Memory B cell (primary cell): ENCODE data around the gene KIF16B.
A peak's percentile ranks its signal among the peaks of the same experiment; 100 is the strongest.

Source experiments
- ATAC-seq: fragments of 150-1000 bp; cut with Tn5 transposase; 2 replicates; pipeline ENCODE4 v1.10.0; 2021; ENCODE audit warnings: low read depth, mild to moderate bottlenecking, moderate library complexity
- DNase-seq, 2 donors: peaks; one replicate each; pipeline ENCODE4 v3.0.0; 2022; ENCODE audit warnings: low spot score in 2 of 2
- H3K27ac Mint-ChIP-seq: one replicate; pipeline ENCODE4 v1.8.0; 2022; ENCODE audit warnings: mild to moderate bottlenecking, moderate library complexity, mixed read lengths
- H3K27me3 Mint-ChIP-seq: one replicate; pipeline ENCODE4 v1.8.0; 2022; ENCODE audit warnings: mixed read lengths
- H3K36me3 Mint-ChIP-seq: one replicate; pipeline ENCODE4 v1.8.0; 2022; ENCODE audit warnings: mild to moderate bottlenecking, mixed read lengths
- H3K4me1 Mint-ChIP-seq: one replicate; pipeline ENCODE4 v1.8.0; 2022; ENCODE audit warnings: mixed read lengths
- H3K4me3 Mint-ChIP-seq: one replicate; pipeline ENCODE4 v1.8.0; 2022; ENCODE audit warnings: mild to moderate bottlenecking, moderate library complexity, mixed read lengths
- H3K9me3 Mint-ChIP-seq: one replicate; pipeline ENCODE4 v1.8.0; 2022; ENCODE audit warnings: mixed read lengths

The KIF16B gene

DNA sequence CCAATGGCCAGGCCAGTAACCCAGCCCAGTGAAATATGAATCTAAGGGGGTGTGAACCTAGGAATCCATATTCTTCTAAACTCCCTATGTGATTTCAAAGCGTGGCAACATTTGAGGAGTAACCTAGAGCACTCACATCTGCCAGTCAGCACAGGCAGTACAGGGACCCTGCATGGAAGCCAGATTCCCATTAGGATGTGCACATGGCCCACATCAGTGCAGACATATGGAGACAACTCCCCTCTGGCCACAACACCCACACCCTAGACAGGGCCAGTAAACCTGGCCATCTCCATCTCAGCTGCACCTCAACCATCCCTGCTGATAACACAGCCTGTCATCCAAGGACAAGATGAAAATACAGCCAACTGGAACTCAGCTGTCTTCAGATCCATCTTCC, 56.5 kb downstream of the KIF16B start:
- no peak overlapping the region for H3K27ac Mint-ChIP-seq
- no peak for DNase-seq
- no peaks in the 10 kb centered on the region for H3K9me3 Mint-ChIP-seq
- H3K4me3 Mint-ChIP-seq = no peak overlapping the region
- peaks cover 16% of the 10 kb centered on the region for H3K36me3 Mint-ChIP-seq
- ATAC-seq = no peak
- H3K27me3 Mint-ChIP-seq = no peaks in the 10 kb centered on the region
- H3K4me1 Mint-ChIP-seq = peaks cover 9% of the 10 kb centered on the region

DNA sequence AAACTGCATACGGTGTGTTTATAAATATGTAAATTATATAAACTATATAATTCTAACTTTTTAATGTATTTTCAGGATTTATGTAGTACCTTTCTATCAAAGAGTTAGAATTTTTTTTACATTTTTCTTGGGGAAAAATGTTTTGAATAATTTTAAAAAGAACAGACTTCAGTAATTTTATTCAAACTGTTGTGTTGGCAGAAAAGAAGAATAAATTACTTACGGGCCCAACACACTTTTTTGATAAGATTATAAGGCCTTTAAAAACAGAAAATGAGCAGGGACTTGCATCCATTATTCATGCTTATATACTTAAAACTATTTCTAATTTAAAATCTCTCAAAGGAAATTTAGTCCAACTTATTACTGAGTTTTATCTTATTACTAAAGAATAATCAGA, 58.2 kb downstream of the KIF16B start:
- Mint-ChIP-seq H3K27me3 (no peaks in the 10 kb centered on the region), H3K4me3 (no peak overlapping the region), H3K36me3 (peaks cover 19% of the 10 kb centered on the region), H3K27ac (no peak overlapping the region), H3K9me3 (no peaks in the 10 kb centered on the region), H3K4me1 (peaks cover 7% of the 10 kb centered on the region)
- DNase-seq = no peak
- ATAC-seq = no peak

DNA sequence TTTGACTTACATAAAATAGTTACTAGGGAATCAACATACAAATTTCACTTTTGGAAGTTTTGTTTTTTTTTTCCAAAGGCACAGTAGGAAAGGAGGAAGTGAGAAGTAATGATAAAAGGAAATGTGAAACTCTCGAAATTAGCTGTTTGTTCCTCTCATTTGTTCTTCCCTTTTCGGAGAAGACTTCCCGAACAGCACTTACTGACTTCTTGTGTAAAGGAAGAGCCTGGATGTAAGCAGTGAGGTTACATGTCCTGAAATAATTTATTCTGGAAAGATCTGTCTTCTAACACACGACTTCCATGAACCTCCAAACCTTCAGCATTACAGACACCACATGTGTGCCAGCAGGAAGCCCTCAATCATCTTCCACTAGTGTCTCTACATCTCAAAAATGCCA, 59.1 kb downstream of the KIF16B start:
- no peaks in the 10 kb centered on the region for H3K9me3 Mint-ChIP-seq
- DNase-seq (no peak), ATAC-seq (no peak)
- peaks cover 7% of the 10 kb centered on the region for H3K4me1 Mint-ChIP-seq
- peaks cover 21% of the 10 kb centered on the region for H3K36me3 Mint-ChIP-seq
- H3K27me3 Mint-ChIP-seq = no peaks in the 10 kb centered on the region
- H3K4me3 Mint-ChIP-seq = no peak overlapping the region
- peak overlapping the region; percentile 24 for H3K27ac Mint-ChIP-seq

DNA sequence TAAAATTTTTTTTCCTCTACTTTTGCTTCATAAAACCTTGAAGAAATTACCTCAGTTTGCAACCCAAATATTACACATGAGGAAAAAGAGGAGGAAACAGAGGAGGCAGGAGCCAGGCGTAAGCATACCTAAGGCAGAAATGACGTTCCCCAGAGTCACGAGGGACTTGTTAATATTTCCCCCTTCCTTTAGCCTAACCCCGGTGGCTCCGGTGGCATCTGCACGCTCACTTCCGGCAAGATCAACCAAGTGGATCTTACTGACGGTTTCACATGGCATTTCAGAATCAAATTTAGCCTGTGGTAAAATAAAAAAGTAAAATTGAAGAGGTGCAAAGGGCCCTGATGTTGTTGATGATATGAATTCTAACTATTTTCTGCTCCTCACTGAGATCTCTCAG, 67.4 kb downstream of the KIF16B start:
- peak overlapping the region; percentile 51 for H3K27ac Mint-ChIP-seq
- ATAC-seq = peak; percentile 99
- no peaks in the 10 kb centered on the region for H3K27me3 Mint-ChIP-seq
- peak in 1 of 2 donors; percentile 27 for DNase-seq
- peaks cover 7% of the 10 kb centered on the region for H3K4me1 Mint-ChIP-seq
- no peaks in the 10 kb centered on the region for H3K9me3 Mint-ChIP-seq
- H3K36me3 Mint-ChIP-seq = peaks cover 36% of the 10 kb centered on the region
- H3K4me3 Mint-ChIP-seq = peak overlapping the region; percentile 0

DNA sequence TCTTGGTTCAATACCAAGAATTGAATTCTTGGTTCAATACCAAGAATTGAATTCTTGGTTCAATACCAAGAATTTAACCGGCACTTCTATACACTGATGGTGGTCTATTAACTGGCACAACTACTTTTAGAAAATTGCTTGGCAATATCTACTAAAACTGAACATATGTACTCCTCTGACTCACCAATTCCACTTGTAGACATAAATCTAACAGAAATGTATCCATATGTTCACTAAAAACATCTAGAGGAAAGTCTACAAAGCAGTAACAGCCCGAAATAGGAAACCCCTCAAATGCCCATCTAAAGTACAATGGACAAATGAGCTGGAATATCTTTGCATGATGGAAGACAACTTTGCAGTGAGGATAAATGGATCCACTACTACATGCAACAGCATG, 71.9 kb downstream of the KIF16B start:
- H3K4me3 Mint-ChIP-seq = no peak overlapping the region
- no peak for DNase-seq

DNA sequence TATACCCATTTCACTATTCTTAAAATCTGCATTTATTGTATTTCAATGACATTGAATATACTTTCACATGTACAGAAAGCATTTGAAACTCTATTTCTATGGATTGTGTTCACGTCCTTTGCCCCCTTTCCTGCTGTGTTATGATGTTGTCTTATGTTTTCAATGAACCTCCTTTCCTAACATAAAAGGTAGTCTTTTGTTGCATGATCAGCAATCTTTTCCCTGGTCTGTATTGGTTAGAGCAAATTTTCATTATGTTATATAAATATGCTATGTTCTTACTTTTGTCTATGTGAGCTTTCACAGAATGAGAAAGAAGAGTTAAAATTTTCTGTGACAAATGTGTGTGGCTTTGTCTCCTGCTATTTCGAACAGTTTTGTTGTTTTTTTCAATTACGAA, 73.1 kb downstream of the KIF16B start:
- H3K27ac Mint-ChIP-seq = no peak overlapping the region
- ATAC-seq (no peak), DNase-seq (no peak)
- no peaks in the 10 kb centered on the region for H3K27me3 Mint-ChIP-seq
- no peak overlapping the region for H3K4me3 Mint-ChIP-seq
- H3K4me1 Mint-ChIP-seq = no peaks in the 10 kb centered on the region
- H3K9me3 Mint-ChIP-seq = no peaks in the 10 kb centered on the region
- peaks cover 39% of the 10 kb centered on the region for H3K36me3 Mint-ChIP-seq

More for the DNA sequence above, 71.9 kb downstream of the KIF16B start:
- Mint-ChIP-seq H3K9me3 (no peaks in the 10 kb centered on the region), H3K4me1 (peaks cover 7% of the 10 kb centered on the region), H3K36me3 (peaks cover 37% of the 10 kb centered on the region), H3K27ac (no peak overlapping the region), H3K27me3 (no peaks in the 10 kb centered on the region)
- ATAC-seq = no peak

DNA sequence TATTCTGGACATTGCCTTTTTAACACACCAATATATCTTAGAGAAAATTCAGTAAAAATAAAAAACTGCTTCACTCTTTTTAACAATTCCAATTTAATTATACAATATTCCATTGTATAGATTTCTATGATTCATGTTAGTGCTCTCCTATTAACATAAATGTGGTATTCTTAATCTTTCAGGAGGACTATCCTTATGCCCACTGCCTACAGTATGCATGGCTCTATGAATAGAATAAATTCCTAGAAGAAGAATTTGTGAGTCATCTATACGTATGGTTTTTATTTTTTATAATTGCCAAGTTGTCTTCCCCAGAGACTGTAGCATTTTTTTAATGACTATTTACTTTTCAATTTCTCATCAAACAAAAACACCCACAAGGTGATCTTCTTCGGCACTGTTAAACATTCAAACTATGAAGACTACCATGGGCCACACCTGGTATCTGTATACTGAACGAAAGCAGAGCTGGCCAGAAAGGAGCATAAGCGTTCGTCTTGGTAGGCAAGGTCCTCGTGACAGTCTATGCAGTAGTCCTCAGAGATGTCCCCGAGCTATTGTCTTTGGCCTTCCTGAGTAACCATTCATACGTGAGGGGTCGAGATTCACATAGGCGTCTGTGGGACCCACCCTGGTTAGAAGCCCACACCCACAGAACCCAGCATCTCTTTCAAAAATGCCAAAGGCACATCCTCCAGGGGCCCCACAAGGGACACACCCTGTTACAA, 74.6 kb downstream of the KIF16B start:
- DNase-seq (no peak), ATAC-seq (no peak)
- Mint-ChIP-seq H3K9me3 (no peaks in the 10 kb centered on the region), H3K27ac (no peak overlapping the region), H3K4me1 (no peaks in the 10 kb centered on the region), H3K4me3 (no peak overlapping the region), H3K27me3 (no peaks in the 10 kb centered on the region), H3K36me3 (peaks cover 32% of the 10 kb centered on the region)

DNA sequence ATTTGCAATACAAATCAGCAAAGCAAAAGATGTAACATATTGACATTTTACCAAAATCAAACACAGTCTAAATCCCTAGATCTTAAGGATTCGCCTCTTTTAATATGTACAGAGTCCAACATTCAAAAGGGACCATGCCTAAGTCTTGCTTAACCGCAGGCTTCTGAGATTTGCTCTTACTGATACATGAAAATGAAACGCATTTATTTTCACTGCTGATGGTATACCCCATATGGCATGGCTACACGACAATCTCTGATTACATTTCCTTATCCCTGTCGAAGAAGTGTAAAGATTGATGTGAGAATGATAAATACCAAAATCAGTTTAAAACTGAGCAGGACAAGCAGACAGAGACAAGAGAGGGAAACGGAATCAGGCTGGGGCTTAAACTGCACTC, 75.4 kb downstream of the KIF16B start:
- Mint-ChIP-seq H3K4me3 (no peak overlapping the region), H3K9me3 (no peaks in the 10 kb centered on the region), H3K4me1 (no peaks in the 10 kb centered on the region), H3K36me3 (peaks cover 28% of the 10 kb centered on the region), H3K27me3 (no peaks in the 10 kb centered on the region), H3K27ac (no peak overlapping the region)
- DNase-seq = no peak
- no peak for ATAC-seq

DNA sequence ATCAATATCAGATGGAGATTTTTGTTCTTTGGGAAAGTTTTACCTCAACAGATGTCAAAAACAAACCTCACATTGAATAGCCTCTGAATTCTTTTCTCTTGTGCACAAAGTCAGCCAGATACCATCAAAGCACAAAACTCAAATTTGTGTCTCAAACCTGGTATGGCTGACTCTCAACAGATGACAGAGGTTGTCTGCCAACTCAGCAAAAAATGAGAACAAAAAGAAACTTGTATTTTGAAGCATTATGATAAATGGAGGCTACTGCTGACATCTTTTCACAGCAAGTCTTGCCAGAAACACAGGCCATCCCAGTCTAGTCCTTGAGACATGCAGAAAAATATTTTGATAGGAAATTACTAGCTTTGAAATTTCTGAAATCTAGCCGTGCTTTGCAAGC, 79.8 kb downstream of the KIF16B start:
- Mint-ChIP-seq H3K27me3 (no peaks in the 10 kb centered on the region), H3K9me3 (no peaks in the 10 kb centered on the region), H3K36me3 (peaks cover 23% of the 10 kb centered on the region), H3K27ac (no peak overlapping the region), H3K4me1 (peaks cover 13% of the 10 kb centered on the region), H3K4me3 (no peak overlapping the region)
- ATAC-seq (no peak), DNase-seq (no peak)

DNA sequence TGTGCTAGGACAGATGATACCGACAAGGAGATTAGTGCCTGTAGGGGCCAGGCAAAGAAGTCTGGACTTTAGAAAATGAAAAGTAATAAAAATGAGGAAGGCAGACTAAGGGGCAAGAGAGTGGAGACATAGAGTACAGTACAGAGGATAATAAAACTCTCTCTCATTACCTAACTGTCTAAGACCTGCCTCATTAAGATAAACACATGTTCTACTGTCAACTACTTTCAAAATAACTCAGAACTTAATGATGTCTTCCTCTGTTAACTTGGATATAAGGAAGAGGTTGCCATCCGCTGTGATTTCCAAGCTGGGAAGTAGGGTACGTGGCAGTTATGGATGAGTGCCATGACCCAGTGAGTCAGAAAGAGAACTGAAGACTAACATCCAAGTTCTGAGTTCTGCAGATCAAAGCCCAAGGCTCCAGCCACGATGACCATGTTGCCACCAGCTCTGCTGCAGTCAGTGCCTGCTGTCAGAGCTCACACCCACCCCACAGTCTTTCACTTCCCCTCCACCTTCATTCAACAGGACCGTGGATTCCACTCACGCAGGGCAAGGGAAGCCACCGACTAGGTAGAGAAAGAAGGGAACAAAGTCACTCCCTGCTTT, 81.8 kb downstream of the KIF16B start:
- Mint-ChIP-seq H3K4me1 (peaks cover 13% of the 10 kb centered on the region), H3K27ac (no peak overlapping the region), H3K9me3 (no peaks in the 10 kb centered on the region), H3K27me3 (no peaks in the 10 kb centered on the region), H3K4me3 (no peak overlapping the region), H3K36me3 (peaks cover 23% of the 10 kb centered on the region)
- DNase-seq (no peak), ATAC-seq (peak; percentile 63)

DNA sequence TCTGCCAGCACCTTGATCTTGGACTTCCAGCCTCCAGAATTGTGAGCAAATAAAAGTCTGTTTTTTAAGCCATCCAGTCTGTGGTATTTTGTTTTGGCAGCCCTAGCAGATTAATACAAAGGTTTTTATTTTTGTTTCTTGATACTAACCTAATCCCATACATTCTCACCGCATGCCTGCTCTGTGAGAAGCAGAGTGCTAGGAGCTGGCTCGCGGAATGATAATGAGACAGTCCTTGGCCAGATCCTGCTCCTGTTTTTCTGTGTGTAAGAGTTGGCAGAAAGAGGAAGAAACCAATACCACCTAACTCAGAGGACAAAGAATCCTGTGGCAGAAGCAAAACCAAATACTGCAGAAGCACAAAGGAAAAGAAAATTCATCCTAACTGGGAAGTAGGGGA, 82.6 kb downstream of the KIF16B start:
- Mint-ChIP-seq H3K4me3 (no peak overlapping the region), H3K27me3 (no peaks in the 10 kb centered on the region), H3K36me3 (peaks cover 23% of the 10 kb centered on the region), H3K27ac (no peak overlapping the region), H3K4me1 (peaks cover 13% of the 10 kb centered on the region), H3K9me3 (no peaks in the 10 kb centered on the region)
- no peak for ATAC-seq
- no peak for DNase-seq

DNA sequence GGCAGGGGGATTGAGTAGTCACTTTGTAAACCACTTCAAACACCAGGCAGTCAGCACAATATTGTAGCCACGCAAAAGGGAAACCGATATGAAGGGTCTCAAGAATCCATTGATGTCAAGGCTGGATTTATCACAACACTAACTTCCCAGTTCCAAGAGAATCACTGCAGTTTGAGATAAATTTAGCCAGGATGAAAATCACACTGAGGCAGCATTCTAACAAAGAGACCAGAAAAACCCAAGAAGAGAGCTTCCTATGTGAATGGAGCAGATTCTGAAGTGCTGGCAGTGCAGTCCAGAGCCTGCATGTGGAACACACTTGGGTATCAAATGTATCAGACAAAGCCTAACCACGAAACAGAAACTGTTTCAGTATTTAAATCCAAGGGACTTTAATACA, 84.6 kb downstream of the KIF16B start:
- Mint-ChIP-seq H3K27me3 (no peaks in the 10 kb centered on the region), H3K27ac (no peak overlapping the region), H3K4me1 (peaks cover 16% of the 10 kb centered on the region), H3K36me3 (peaks cover 27% of the 10 kb centered on the region), H3K4me3 (no peak overlapping the region), H3K9me3 (no peaks in the 10 kb centered on the region)
- DNase-seq = no peak
- no peak for ATAC-seq

DNA sequence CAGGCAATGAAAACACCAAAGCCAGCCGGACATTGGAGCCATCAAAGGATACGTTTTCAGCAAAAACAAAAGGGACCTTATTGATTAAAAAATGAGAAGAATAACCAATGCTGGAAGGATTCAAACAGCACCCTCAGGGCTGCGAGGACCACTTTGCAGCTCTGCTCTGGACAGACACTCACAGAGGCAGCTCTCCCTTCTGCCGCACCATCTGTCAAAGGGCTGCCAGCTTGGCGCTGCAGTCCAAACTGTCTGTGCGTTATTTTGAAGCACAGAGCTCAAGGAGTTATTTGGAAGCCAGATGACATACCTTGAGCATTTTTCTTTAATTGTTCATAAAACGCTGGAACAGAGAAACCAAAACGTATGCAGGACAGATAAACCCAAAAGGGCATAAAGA, 85.2 kb downstream of the KIF16B start:
- no peaks in the 10 kb centered on the region for H3K27me3 Mint-ChIP-seq
- H3K4me1 Mint-ChIP-seq = peaks cover 16% of the 10 kb centered on the region
- H3K4me3 Mint-ChIP-seq = no peak overlapping the region
- no peak for DNase-seq
- H3K27ac Mint-ChIP-seq = no peak overlapping the region
- no peaks in the 10 kb centered on the region for H3K9me3 Mint-ChIP-seq
- no peak for ATAC-seq
- H3K36me3 Mint-ChIP-seq = peaks cover 31% of the 10 kb centered on the region

DNA sequence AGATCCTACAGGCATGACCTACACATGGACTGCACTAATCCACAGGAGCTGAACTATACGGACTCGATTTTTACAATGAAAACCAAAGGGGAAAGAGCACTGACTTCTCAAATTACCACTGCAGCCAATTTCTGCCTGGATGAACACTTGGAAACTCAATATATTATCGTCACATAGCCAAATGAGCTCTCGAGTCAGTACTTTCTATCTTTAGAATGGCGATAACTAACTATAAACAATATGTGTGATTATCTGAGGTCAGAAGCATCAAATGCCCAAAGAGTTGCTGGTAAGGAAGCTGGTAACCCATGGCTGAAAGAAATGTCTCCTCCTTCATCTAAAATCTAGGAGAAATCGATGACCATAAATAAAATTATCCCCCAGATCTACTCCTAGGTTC, 86.7 kb downstream of the KIF16B start:
- H3K36me3 Mint-ChIP-seq = peaks cover 28% of the 10 kb centered on the region
- no peak overlapping the region for H3K4me3 Mint-ChIP-seq

DNA sequence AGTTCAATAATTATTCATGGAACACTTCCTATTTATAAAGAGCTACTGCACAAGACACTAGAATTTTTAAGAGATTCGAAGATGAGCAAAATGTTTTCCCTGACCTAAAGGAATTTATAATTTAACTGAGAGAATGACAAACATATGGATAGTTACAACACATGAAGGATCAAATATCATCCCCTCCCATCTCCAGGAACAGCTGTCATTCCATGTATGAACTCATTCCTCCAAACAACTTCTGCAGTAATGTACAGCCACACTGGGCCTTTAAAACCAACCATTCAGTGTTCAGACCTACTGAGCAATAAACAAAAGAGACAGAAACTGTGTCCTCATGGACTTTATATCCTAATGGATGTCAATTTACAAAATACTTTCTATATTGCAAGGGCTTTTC, 87.8 kb downstream of the KIF16B start:
- DNase-seq (no peak), ATAC-seq (no peak)
- Mint-ChIP-seq H3K4me3 (no peak overlapping the region), H3K9me3 (no peaks in the 10 kb centered on the region), H3K27me3 (no peaks in the 10 kb centered on the region), H3K36me3 (peaks cover 28% of the 10 kb centered on the region), H3K27ac (no peak overlapping the region), H3K4me1 (peaks cover 2% of the 10 kb centered on the region)

More for the DNA sequence above, 86.7 kb downstream of the KIF16B start:
- DNase-seq (no peak), ATAC-seq (no peak)
- Mint-ChIP-seq H3K27me3 (no peaks in the 10 kb centered on the region), H3K27ac (no peak overlapping the region), H3K4me1 (peaks cover 10% of the 10 kb centered on the region), H3K9me3 (no peaks in the 10 kb centered on the region)
